ENCODE data around the gene PEA15. TPM values are rescaled to one million over a fixed set of nuclear protein-coding genes. Genes with fewer than 3 reads are reported as not detected.

The PEA15 gene
- total and polyA plus RNA-seq, 10 of the 15 experiments (the other 5 are each of a cell fraction or from before 2014, with no cell fraction given), result 15.1 to 269 (median 65.6) TPM

DNA sequence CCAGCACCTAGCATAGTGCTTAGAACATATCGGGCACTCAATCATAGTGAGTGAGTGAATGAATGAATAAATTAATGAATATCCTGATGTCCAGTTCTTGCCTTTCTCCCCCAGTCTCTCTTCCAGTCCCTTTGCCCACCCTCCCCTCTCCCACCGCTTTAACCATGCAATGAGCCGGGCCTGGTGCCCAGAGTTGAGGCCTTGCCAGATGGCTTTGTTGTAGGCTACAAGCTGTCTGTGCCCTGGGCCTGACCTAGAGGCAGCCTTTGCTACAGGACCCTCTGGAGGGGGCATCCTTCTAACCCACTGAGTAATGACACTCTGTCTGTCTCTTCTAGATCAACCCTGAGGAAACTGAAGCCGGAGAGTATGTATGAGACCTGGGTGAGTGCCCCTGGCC, 8.0 kb upstream of the PEA15 start (continued):
- TF ChIP-seq, protein P1, sequence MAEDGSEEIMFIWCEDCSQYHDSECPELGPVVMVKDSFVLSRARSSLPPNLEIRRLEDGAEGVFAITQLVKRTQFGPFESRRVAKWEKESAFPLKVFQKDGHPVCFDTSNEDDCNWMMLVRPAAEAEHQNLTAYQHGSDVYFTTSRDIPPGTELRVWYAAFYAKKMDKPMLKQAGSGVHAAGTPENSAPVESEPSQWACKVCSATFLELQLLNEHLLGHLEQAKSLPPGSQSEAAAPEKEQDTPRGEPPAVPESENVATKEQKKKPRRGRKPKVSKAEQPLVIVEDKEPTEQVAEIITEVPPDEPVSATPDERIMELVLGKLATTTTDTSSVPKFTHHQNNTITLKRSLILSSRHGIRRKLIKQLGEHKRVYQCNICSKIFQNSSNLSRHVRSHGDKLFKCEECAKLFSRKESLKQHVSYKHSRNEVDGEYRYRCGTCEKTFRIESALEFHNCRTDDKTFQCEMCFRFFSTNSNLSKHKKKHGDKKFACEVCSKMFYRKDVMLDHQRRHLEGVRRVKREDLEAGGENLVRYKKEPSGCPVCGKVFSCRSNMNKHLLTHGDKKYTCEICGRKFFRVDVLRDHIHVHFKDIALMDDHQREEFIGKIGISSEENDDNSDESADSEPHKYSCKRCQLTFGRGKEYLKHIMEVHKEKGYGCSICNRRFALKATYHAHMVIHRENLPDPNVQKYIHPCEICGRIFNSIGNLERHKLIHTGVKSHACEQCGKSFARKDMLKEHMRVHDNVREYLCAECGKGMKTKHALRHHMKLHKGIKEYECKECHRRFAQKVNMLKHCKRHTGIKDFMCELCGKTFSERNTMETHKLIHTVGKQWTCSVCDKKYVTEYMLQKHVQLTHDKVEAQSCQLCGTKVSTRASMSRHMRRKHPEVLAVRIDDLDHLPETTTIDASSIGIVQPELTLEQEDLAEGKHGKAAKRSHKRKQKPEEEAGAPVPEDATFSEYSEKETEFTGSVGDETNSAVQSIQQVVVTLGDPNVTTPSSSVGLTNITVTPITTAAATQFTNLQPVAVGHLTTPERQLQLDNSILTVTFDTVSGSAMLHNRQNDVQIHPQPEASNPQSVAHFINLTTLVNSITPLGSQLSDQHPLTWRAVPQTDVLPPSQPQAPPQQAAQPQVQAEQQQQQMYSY (CRISPR knock-in tag; IDR thresholded peaks at IDR 0.05), result no peak
- no peak for TF ChIP-seq NFXL1 (IDR thresholded peaks at IDR 0.05; ENCODE audit: borderline replicate concordance)
- TF ChIP-seq, protein P2, sequence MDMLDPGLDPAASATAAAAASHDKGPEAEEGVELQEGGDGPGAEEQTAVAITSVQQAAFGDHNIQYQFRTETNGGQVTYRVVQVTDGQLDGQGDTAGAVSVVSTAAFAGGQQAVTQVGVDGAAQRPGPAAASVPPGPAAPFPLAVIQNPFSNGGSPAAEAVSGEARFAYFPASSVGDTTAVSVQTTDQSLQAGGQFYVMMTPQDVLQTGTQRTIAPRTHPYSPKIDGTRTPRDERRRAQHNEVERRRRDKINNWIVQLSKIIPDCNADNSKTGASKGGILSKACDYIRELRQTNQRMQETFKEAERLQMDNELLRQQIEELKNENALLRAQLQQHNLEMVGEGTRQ (IDR thresholded peaks at IDR 0.05; ENCODE audit: borderline replicate concordance, low read depth, low read length), result no peak

DNA sequence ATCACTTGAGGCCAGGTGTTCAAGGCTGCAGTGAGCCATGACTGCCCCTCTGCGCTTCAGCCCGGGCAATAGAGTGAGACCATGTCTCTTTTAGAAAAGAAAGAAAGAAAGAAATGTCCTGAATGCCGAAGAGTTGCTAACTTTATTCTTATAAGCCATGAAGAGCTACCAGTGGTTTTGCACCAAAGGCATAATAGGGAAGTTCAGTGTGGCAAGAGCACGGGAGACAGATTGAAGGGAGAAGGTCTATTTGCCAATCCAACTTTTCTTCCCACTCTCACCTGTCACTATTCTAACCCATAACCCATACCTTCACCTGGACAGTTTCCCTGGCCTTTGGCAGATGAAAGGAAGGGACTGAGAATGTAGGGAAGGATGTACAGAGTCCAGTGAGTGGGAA, 4.4 kb upstream of the PEA15 start:
- SMC1A ChIA-PET (ENCODE audit: uncharacterized antibody, unreplicated experiment), result interaction anchor here (1.2 to 11.5 kb wide), 6 partner anchors 7 to 173 kb away, joined by 3 to 95 read pairs (median 14); no protein-coding TSS in a partner anchor
- Histone ChIP-seq H3K79me2 (ENCODE audit: control insufficient read depth, insufficient read depth, low read length) (peaks cover 5% of the 10 kb centered on the region), H3K4me1 (ENCODE audit: control insufficient read depth, insufficient read depth, low read length) (peaks cover 15% of the 10 kb centered on the region), H3K27me3 (replicated peaks in 1 of 2; ENCODE audit: control insufficient read depth in 2 of 2, insufficient read depth in 2 of 2, low read length in 1 of 2) (no peaks in the 10 kb centered on the region), H2AFZ (ENCODE audit: control insufficient read depth, low read depth, low read length) (no peak overlapping the region), H3K4me3 (no peak overlapping the region), H3K9ac (ENCODE audit: control insufficient read depth, insufficient read depth, low read length) (no peak overlapping the region), H3K4me2 (ENCODE audit: control insufficient read depth, insufficient read depth) (no peak overlapping the region), H3K9me3 (replicated peaks; ENCODE audit: control insufficient read depth, insufficient read depth, low read length) (no peaks in the 10 kb centered on the region), H3K27ac (ENCODE audit: control insufficient read depth, insufficient read depth) (no peak overlapping the region), H4K20me1 (ENCODE audit: control insufficient read depth, insufficient read depth) (no peaks in the 10 kb centered on the region), H3K36me3 (ENCODE audit: control insufficient read depth in 2 of 2, insufficient read depth in 2 of 2, low read length in 1 of 2) (no peaks in the 10 kb centered on the region)
- POLR2A ChIA-PET, result interaction anchor here (2.0 kb wide), 1 partner anchor 60 kb away, joined by 6 read pairs; no protein-coding TSS in a partner anchor
- CTCF ChIA-PET, result interaction anchor here (0.9 to 8.9 kb wide), 7 partner anchors 8 to 176 kb away, joined by 3 to 89 read pairs (median 32); no protein-coding TSS in a partner anchor
- BruUV-seq (replicated peaks), result no TSS peak
- DNase-seq (ENCODE audit: low read depth, low spot score), result no peak
- intact Hi-C loops (cut with micrococcal nuclease; ENCODE audit: unreplicated experiment), result no loop called here
- in situ Hi-C loops (cut with MboI), result no loop called here
- FAIRE-seq, result no peak
- RAD21 ChIA-PET (ENCODE audit: unreplicated experiment), result interaction anchor here (0.7 to 10.6 kb wide), 3 partner anchors 52 to 175 kb away, joined by 3 to 89 read pairs (median 8); no protein-coding TSS in a partner anchor
- 71% methylated on average over 4 of the region's 4 CpGs for WGBS (ENCODE audit: insufficient coverage, insufficient replicate concordance, low lambda C conversion rate, missing lambda C conversion rate)
- no peak for ATAC-seq
- TF ChIP-seq ZBED1 (IDR thresholded peaks at IDR 0.05; ENCODE audit: borderline replicate concordance) (no peak), RELA (IDR thresholded peaks at IDR 0.05; ENCODE audit: borderline replicate concordance, partially characterized antibody) (no peak), RUNX3 (IDR thresholded peaks at IDR 0.05; ENCODE audit: low read length) (no peak), TARDBP (IDR thresholded peaks at IDR 0.05; ENCODE audit: borderline replicate concordance) (no peak), MTA2 (IDR thresholded peaks at IDR 0.05; ENCODE audit: low read depth) (no peak), TCF3 (IDR thresholded peaks at IDR 0.05; ENCODE audit: borderline replicate concordance, insufficient read depth, low read depth, low read length) (no peak)
- TF ChIP-seq, protein P3, sequence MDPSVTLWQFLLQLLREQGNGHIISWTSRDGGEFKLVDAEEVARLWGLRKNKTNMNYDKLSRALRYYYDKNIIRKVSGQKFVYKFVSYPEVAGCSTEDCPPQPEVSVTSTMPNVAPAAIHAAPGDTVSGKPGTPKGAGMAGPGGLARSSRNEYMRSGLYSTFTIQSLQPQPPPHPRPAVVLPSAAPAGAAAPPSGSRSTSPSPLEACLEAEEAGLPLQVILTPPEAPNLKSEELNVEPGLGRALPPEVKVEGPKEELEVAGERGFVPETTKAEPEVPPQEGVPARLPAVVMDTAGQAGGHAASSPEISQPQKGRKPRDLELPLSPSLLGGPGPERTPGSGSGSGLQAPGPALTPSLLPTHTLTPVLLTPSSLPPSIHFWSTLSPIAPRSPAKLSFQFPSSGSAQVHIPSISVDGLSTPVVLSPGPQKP (IDR thresholded peaks at IDR 0.05; ENCODE audit: low read depth, low read length), result no peak
- TF ChIP-seq, protein P4, sequence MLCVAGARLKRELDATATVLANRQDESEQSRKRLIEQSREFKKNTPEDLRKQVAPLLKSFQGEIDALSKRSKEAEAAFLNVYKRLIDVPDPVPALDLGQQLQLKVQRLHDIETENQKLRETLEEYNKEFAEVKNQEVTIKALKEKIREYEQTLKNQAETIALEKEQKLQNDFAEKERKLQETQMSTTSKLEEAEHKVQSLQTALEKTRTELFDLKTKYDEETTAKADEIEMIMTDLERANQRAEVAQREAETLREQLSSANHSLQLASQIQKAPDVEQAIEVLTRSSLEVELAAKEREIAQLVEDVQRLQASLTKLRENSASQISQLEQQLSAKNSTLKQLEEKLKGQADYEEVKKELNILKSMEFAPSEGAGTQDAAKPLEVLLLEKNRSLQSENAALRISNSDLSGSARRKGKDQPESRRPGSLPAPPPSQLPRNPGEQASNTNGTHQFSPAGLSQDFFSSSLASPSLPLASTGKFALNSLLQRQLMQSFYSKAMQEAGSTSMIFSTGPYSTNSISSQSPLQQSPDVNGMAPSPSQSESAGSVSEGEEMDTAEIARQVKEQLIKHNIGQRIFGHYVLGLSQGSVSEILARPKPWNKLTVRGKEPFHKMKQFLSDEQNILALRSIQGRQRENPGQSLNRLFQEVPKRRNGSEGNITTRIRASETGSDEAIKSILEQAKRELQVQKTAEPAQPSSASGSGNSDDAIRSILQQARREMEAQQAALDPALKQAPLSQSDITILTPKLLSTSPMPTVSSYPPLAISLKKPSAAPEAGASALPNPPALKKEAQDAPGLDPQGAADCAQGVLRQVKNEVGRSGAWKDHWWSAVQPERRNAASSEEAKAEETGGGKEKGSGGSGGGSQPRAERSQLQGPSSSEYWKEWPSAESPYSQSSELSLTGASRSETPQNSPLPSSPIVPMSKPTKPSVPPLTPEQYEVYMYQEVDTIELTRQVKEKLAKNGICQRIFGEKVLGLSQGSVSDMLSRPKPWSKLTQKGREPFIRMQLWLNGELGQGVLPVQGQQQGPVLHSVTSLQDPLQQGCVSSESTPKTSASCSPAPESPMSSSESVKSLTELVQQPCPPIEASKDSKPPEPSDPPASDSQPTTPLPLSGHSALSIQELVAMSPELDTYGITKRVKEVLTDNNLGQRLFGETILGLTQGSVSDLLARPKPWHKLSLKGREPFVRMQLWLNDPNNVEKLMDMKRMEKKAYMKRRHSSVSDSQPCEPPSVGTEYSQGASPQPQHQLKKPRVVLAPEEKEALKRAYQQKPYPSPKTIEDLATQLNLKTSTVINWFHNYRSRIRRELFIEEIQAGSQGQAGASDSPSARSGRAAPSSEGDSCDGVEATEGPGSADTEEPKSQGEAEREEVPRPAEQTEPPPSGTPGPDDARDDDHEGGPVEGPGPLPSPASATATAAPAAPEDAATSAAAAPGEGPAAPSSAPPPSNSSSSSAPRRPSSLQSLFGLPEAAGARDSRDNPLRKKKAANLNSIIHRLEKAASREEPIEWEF (IDR thresholded peaks at IDR 0.05; ENCODE audit: insufficient replicate concordance, low read depth, low read length), result no peak

Data from GM12878 (cell line).